ENCODE results near the gene UBFD1.
A peak's percentile ranks its signal among the peaks of the same experiment; 100 is the strongest.

The UBFD1 gene

GRCh38 chr16:23520500-23520899, 37.0 kb upstream of the UBFD1 start:
- Mint-ChIP-seq H3K27me3 (no peaks in the 10 kb centered on the region), H3K4me3 (no peak overlapping the region), H3K9me3 (no peaks in the 10 kb centered on the region), H3K4me1 (peaks cover 26% of the 10 kb centered on the region), H3K27ac (no peak overlapping the region)
- no peak for ATAC-seq
- DNase-seq, result no peak

GRCh38 chr16:23521037-23521743, 36.3 kb upstream of the UBFD1 start:
- peaks cover 19% of the 10 kb centered on the region for H3K4me1 Mint-ChIP-seq
- no peaks in the 10 kb centered on the region for H3K9me3 Mint-ChIP-seq
- no peak overlapping the region for H3K4me3 Mint-ChIP-seq
- no peak overlapping the region for H3K27ac Mint-ChIP-seq
- DNase-seq (no peak), ATAC-seq (no peak)
- H3K27me3 Mint-ChIP-seq, result no peaks in the 10 kb centered on the region

GRCh38 chr16:23521965-23522364, 35.6 kb upstream of the UBFD1 start:
- Mint-ChIP-seq H3K4me3 (no peak overlapping the region), H3K9me3 (no peaks in the 10 kb centered on the region), H3K4me1 (peaks cover 11% of the 10 kb centered on the region), H3K27me3 (no peaks in the 10 kb centered on the region), H3K27ac (peak overlapping the region in 1 of 2 donors; percentile 31)
- DNase-seq (no peak), ATAC-seq (no peak)

GRCh38 chr16:23523321-23523720, 34.2 kb upstream of the UBFD1 start:
- peak overlapping the region in 1 of 2 donors; percentile 42 for H3K27ac Mint-ChIP-seq
- no peak for ATAC-seq
- H3K9me3 Mint-ChIP-seq, result no peaks in the 10 kb centered on the region
- no peak overlapping the region for H3K4me3 Mint-ChIP-seq
- no peaks in the 10 kb centered on the region for H3K27me3 Mint-ChIP-seq
- H3K4me1 Mint-ChIP-seq, result peaks cover 2% of the 10 kb centered on the region
- no peak for DNase-seq

- H3K27me3 Mint-ChIP-seq, result no peaks in the 10 kb centered on the region
- no peaks in the 10 kb centered on the region for H3K9me3 Mint-ChIP-seq
- ATAC-seq (no peak), DNase-seq (no peak)
- H3K4me1 Mint-ChIP-seq, result no peaks in the 10 kb centered on the region
- no peak overlapping the region for H3K4me3 Mint-ChIP-seq
- H3K27ac Mint-ChIP-seq, result peak overlapping the region in 1 of 2 donors; percentile 42
Measured at GRCh38 chr16:23523876-23524385, 33.6 kb upstream of the UBFD1 start.

GRCh38 chr16:23524886-23525285, 32.6 kb upstream of the UBFD1 start:
- Mint-ChIP-seq H3K27ac (no peak overlapping the region), H3K4me3 (no peak overlapping the region), H3K9me3 (no peaks in the 10 kb centered on the region), H3K27me3 (no peaks in the 10 kb centered on the region), H3K4me1 (no peaks in the 10 kb centered on the region)
- ATAC-seq (no peak), DNase-seq (no peak)

GRCh38 chr16:23527961-23528643, 29.4 kb upstream of the UBFD1 start:
- Mint-ChIP-seq H3K27ac (no peak overlapping the region), H3K4me3 (no peak overlapping the region), H3K27me3 (no peaks in the 10 kb centered on the region), H3K4me1 (no peaks in the 10 kb centered on the region), H3K9me3 (no peaks in the 10 kb centered on the region)
- DNase-seq, result no peak
- no peak for ATAC-seq

- H3K27me3 Mint-ChIP-seq, result no peaks in the 10 kb centered on the region
- ATAC-seq (no peak), DNase-seq (no peak)
- H3K27ac Mint-ChIP-seq, result no peak overlapping the region
- no peaks in the 10 kb centered on the region for H3K9me3 Mint-ChIP-seq
- no peak overlapping the region for H3K4me3 Mint-ChIP-seq
- H3K4me1 Mint-ChIP-seq, result no peaks in the 10 kb centered on the region
Measured at GRCh38 chr16:23528644-23529310, 28.8 kb upstream of the UBFD1 start.

GRCh38 chr16:23530062-23530461, 27.5 kb upstream of the UBFD1 start:
- Mint-ChIP-seq H3K27me3 (no peaks in the 10 kb centered on the region), H3K4me1 (no peaks in the 10 kb centered on the region), H3K4me3 (no peak overlapping the region), H3K9me3 (no peaks in the 10 kb centered on the region), H3K27ac (peak overlapping the region in 1 of 2 donors; percentile 66)
- ATAC-seq, result no peak
- no peak for DNase-seq

- no peaks in the 10 kb centered on the region for H3K27me3 Mint-ChIP-seq
- DNase-seq (no peak), ATAC-seq (no peak)
- no peak overlapping the region for H3K27ac Mint-ChIP-seq
- H3K4me1 Mint-ChIP-seq, result no peaks in the 10 kb centered on the region
- H3K4me3 Mint-ChIP-seq, result no peak overlapping the region
- no peaks in the 10 kb centered on the region for H3K9me3 Mint-ChIP-seq
Measured at GRCh38 chr16:23532448-23532847, 25.1 kb upstream of the UBFD1 start.

- Mint-ChIP-seq H3K27ac (no peak overlapping the region), H3K4me3 (no peak overlapping the region), H3K9me3 (no peaks in the 10 kb centered on the region), H3K27me3 (no peaks in the 10 kb centered on the region), H3K4me1 (peaks cover 9% of the 10 kb centered on the region)
- ATAC-seq (no peak), DNase-seq (no peak)
Measured at GRCh38 chr16:23534868-23535860, 22.4 kb upstream of the UBFD1 start.

GRCh38 chr16:23535901-23536300, 21.6 kb upstream of the UBFD1 start:
- Mint-ChIP-seq H3K27me3 (no peaks in the 10 kb centered on the region), H3K4me1 (peaks cover 9% of the 10 kb centered on the region), H3K27ac (no peak overlapping the region), H3K4me3 (no peak overlapping the region), H3K9me3 (no peaks in the 10 kb centered on the region)
- ATAC-seq (no peak), DNase-seq (no peak)

GRCh38 chr16:23537390-23537789, 20.1 kb upstream of the UBFD1 start:
- no peaks in the 10 kb centered on the region for H3K9me3 Mint-ChIP-seq
- no peak for ATAC-seq
- H3K4me1 Mint-ChIP-seq, result peaks cover 9% of the 10 kb centered on the region
- peak overlapping the region in 1 of 2 donors; percentile 27 for H3K27ac Mint-ChIP-seq
- no peaks in the 10 kb centered on the region for H3K27me3 Mint-ChIP-seq
- no peak overlapping the region for H3K4me3 Mint-ChIP-seq
- DNase-seq, result no peak

- no peak for ATAC-seq
- Mint-ChIP-seq H3K27me3 (no peaks in the 10 kb centered on the region), H3K4me3 (no peak overlapping the region), H3K27ac (peak overlapping the region; percentile 76 to 95), H3K4me1 (peaks cover 9% of the 10 kb centered on the region), H3K9me3 (no peaks in the 10 kb centered on the region)
- no peak for DNase-seq
Measured at GRCh38 chr16:23538919-23539278, 18.6 kb upstream of the UBFD1 start.
